Ectodermal cell (in vitro differentiated cells): ENCODE results near the gene PLAC9.
"Not testable (repeated sequence)": the region's sequence is repeated elsewhere in the genome, so short reads cannot be mapped to it uniquely, and the experiment has no call there.

Experiments used
- H3K27ac ChIP-seq: 2 replicates; pipeline ENCODE4 v1.7.0; 2013; ENCODE audit warnings: mild to moderate bottlenecking, low read depth, low read length; ENCODE audit not compliant: insufficient read depth, poor library complexity, severe bottlenecking
- H3K27me3 ChIP-seq: 2 replicates; pipeline ENCODE4 v1.7.0; 2013; ENCODE audit warnings: mild to moderate bottlenecking, low read length; ENCODE audit not compliant: insufficient read depth, control insufficient read depth, poor library complexity, severe bottlenecking
- H3K36me3 ChIP-seq: one replicate; pipeline ENCODE4 v1.7.0; 2013; ENCODE audit warnings: low read length; ENCODE audit not compliant: control insufficient read depth, insufficient read depth
- H3K4me1 ChIP-seq: one replicate; pipeline ENCODE4 v1.7.0; 2013; ENCODE audit warnings: low read length; ENCODE audit not compliant: control insufficient read depth, insufficient read depth
- H3K4me3 ChIP-seq: 2 replicates; pipeline ENCODE4 v1.7.0; 2013; ENCODE audit warnings: low read depth, low read length, control low read depth; ENCODE audit not compliant: insufficient read depth
- H3K9me3 ChIP-seq: 2 replicates; pipeline ENCODE4 v1.7.0; 2013; ENCODE audit warnings: mild to moderate bottlenecking, low read length, moderate library complexity; ENCODE audit not compliant: control insufficient read depth
- WGBS, 2 experiments: methylation state at CpG; one replicate each; pipeline ENCODE4 v1.1.7; 2013; ENCODE audit warnings: missing lambda C conversion rate in 2 of 2; 5-methylcytosine and 5-hydroxymethylcytosine counted together

PLAC9 gene

DNA sequence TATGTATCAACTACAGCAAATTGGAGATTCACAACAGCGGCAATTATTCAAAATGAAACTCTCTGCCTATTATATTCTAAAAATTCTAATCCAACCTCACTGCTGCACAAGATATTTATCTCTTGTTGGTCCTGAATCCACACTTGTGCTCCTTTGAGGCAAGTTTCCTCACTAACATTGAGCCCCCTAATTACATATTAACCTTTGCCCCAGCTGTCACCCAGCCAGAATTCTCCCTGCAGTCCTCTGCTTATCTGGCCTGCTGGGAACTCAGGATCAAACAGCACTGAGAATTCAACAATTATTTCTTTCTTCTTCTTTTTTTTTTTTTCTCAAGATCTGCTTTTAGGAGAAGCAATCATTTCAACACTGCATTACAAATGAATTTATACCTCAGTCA lies 21.5 kb upstream of the PLAC9 start:
- Histone ChIP-seq H3K36me3 (no peaks in the 10 kb centered on the region), H3K27me3 (no peaks in the 10 kb centered on the region), H3K4me1 (no peaks in the 10 kb centered on the region), H3K4me3 (no peak overlapping the region), H3K9me3 (no peaks in the 10 kb centered on the region), H3K27ac (no peak overlapping the region)
- 91 to 97% methylated on average over 1 of the region's 1 CpG for WGBS, 2 experiments

DNA sequence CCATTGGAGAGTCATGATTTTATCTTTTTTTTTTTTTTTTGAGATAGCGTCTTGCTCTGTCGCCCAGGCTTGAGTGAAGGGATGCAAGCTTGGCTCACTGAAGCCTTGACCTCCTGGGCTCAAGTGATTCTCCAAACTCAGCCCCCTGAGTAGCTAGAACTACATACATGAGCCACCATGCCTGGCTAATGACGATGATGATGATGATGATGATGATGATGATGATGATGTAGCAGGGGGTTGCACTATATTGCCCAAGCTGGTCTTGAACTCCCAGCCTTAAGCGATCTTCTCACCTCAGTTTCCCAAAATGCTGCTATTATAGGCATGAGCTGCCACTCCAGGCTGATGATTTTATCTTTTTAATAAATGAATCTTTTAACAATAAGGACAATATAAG lies 13.9 kb upstream of the PLAC9 start:
- Histone ChIP-seq H3K4me1 (no peaks in the 10 kb centered on the region), H3K27me3 (no peaks in the 10 kb centered on the region), H3K27ac (no peak overlapping the region), H3K4me3 (no peak overlapping the region), H3K9me3 (no peaks in the 10 kb centered on the region), H3K36me3 (no peaks in the 10 kb centered on the region)
- 75 to 88% methylated on average over 4 of the region's 4 CpGs for WGBS, 2 experiments

DNA sequence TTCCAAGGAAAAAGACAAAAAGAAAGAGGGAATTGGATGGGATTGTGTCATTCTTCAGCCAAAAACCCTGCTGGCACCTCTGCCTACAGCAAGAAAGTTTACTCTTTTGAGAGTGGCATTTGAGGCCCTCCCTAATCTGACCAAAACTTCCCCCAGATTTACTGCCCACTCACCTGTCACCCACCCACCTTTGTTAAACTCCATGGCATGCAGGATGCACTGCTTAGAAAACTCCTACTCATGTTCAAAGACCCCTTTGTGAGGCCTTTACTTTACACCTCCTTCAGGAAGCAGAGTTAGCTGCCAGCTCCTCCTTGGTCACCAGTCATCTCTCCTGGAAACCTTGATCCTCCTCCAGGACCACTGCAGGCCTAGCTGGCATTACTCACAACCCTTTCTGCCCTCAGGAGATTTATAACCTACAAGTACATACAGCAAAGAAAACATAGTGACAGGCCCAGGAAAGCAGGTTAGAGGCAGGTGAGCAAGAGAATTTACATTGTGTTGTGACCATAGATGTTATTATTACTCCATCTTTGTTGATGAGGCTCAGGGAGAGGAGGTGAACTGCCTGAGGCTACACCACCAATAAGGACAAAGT lies 10.3 kb upstream of the PLAC9 start:
- H3K4me3 ChIP-seq = no peak overlapping the region

DNA sequence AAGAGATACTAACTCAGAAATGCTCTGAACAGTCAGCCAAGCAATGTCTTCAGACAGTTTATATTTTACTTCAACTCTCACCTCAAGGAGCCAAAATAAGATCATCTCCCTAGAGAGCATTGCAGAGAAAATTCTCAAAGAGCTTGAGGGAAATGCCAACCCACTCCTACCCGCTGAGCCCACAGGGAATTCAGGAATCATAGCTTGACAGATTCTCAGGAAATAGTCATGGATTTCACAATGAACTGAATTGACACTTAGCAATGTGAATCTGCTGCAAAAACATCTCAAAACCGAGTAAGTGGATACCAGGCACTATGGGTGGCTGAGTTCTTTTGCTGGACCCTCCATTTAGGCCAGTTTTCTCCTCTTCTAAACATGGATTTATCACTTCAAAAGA lies 9.8 kb upstream of the PLAC9 start:
- 81 to 92% methylated on average over 2 of the region's 2 CpGs for WGBS, 2 experiments
- no peak overlapping the region for H3K27ac ChIP-seq
- no peaks in the 10 kb centered on the region for H3K36me3 ChIP-seq
- H3K4me3 ChIP-seq = no peak overlapping the region
- H3K4me1 ChIP-seq = no peaks in the 10 kb centered on the region
- no peaks in the 10 kb centered on the region for H3K27me3 ChIP-seq
- no peaks in the 10 kb centered on the region for H3K9me3 ChIP-seq

More for the DNA sequence above, 10.3 kb upstream of the PLAC9 start:
- Histone ChIP-seq H3K9me3 (no peaks in the 10 kb centered on the region), H3K27me3 (no peaks in the 10 kb centered on the region), H3K36me3 (no peaks in the 10 kb centered on the region), H3K4me1 (no peaks in the 10 kb centered on the region), H3K27ac (no peak overlapping the region)

DNA sequence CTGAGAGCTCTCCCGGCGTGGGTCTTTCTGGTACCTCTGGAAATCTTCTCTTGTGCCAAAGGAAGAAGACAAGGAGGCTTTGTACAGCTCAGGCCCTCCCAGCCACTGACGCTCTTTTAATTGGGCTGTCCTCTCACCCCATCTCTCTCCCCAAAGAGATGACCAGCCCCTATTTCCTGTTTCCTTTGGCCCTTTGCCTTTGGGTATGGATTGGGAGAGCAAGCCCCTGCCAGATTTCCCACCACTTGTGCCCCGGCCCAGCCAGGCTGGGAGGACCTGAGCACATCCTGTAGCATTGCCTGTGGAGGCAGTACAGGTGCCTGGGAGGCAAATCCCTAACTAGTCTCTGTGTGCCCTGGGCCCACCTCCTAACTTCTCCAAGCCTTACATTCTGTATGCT lies 5.7 kb upstream of the PLAC9 start:
- H3K9me3 ChIP-seq = no peaks in the 10 kb centered on the region
- 89% methylated on average over 4 of the region's 4 CpGs for WGBS, 2 experiments
- peaks cover 7% of the 10 kb centered on the region for H3K27me3 ChIP-seq
- no peaks in the 10 kb centered on the region for H3K4me1 ChIP-seq
- no peaks in the 10 kb centered on the region for H3K36me3 ChIP-seq
- no peak overlapping the region for H3K27ac ChIP-seq
- H3K4me3 ChIP-seq = no peak overlapping the region

DNA sequence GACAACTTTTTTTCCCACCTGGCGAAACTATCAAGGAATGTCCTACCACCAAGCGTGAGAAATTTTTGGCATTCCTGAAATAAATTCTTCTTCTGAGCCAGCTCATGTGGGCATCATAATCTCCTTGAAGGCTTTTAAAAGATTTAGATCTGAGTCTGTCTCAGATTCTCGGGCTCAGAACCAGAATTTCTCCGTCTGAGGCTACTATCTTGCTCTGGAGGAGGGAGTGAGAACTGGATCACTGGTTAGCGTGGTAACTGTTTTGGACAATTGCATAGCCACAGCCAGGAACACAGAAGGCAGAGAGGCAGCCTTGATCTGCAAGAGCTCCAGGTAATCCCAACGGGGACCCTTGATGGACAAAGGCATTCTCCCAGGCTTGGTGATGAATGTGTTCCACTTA lies 1.0 kb upstream of the PLAC9 start:
- Histone ChIP-seq H3K9me3 (no peaks in the 10 kb centered on the region), H3K36me3 (no peaks in the 10 kb centered on the region), H3K27me3 (peaks cover 27% of the 10 kb centered on the region), H3K27ac (no peak overlapping the region), H3K4me3 (no peak overlapping the region), H3K4me1 (no peaks in the 10 kb centered on the region)
- 67 to 69% methylated on average over 6 of the region's 6 CpGs for WGBS, 2 experiments

DNA sequence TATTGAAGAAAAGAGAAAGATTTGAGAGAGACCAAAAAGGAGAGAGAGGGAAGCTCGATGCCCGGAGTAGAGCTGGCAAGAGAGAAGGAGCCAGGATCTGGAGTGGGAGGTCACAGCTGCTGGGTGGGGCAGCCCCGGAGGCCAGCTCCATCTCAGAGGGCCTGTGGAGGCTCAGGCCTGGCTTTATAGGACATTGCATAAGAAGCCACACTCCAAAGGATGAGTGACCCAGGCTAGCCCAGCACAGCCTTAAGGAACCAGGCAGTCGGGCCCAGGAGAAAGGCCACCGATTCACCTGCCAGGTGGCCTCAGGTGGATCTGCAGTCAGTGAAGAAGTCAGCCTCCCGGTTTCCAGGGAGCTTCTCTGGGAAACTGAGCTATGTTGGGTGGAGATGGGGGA lies 676 bp downstream of the PLAC9 start:
- 83 to 84% methylated on average over 6 of the region's 6 CpGs for WGBS, 2 experiments
- Histone ChIP-seq H3K27me3 (peaks cover 27% of the 10 kb centered on the region), H3K4me3 (no peak overlapping the region), H3K9me3 (no peaks in the 10 kb centered on the region), H3K4me1 (no peaks in the 10 kb centered on the region), H3K27ac (no peak overlapping the region), H3K36me3 (no peaks in the 10 kb centered on the region)

DNA sequence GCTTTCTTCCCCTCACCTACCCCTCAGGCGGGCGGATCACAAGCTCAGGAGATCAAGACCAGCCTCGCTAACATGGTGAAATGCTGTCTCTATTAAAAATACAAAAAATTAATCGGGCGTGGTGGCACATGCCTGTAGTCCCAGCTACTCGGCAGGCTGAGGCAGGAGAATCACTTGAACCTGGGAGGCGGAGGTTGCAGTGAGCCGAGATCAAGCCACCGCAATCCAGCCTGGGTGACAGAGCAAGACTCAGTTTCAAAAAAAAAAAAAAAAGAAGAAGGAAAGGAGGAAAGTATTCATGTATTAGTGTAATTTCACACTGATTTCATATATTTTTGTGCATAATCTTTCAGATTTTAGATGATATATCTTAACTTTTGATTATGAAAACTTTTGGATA lies 1.2 kb downstream of the PLAC9 start:
- 91 to 94% methylated on average over 9 of the region's 9 CpGs for WGBS, 2 experiments
- H3K27me3 ChIP-seq = peaks cover 27% of the 10 kb centered on the region
- H3K4me1 ChIP-seq, H3K27ac ChIP-seq, H3K4me3 ChIP-seq, H3K36me3 ChIP-seq, H3K9me3 ChIP-seq: not testable (repeated sequence)

DNA sequence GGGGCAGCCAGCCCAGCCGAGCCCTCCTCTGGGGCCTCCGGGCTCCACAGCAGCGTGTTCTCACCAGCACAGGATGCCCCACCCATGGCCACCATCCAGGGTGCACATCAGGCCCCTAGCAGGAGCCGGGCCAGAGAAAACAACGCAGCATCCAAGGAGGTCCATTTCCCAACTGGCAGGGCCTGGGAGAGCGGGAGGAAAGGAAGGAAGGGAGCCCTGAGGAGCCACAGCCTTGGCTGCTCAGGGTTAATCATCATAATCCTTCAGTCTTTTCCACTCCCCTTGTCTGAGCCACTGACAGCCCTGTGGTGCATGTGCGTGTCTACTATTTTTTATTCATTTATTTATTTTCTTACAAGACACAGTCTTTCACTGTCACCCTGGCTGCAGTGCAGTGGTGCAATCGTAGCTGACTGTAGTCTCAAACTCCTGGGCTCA lies 3.6 kb downstream of the PLAC9 start:
- Histone ChIP-seq H3K9me3 (no peaks in the 10 kb centered on the region), H3K4me1 (no peaks in the 10 kb centered on the region), H3K4me3 (no peak overlapping the region), H3K27ac (no peak overlapping the region), H3K36me3 (no peaks in the 10 kb centered on the region), H3K27me3 (peaks cover 27% of the 10 kb centered on the region)
- 92 to 93% methylated on average over 8 of the region's 8 CpGs for WGBS, 2 experiments

DNA sequence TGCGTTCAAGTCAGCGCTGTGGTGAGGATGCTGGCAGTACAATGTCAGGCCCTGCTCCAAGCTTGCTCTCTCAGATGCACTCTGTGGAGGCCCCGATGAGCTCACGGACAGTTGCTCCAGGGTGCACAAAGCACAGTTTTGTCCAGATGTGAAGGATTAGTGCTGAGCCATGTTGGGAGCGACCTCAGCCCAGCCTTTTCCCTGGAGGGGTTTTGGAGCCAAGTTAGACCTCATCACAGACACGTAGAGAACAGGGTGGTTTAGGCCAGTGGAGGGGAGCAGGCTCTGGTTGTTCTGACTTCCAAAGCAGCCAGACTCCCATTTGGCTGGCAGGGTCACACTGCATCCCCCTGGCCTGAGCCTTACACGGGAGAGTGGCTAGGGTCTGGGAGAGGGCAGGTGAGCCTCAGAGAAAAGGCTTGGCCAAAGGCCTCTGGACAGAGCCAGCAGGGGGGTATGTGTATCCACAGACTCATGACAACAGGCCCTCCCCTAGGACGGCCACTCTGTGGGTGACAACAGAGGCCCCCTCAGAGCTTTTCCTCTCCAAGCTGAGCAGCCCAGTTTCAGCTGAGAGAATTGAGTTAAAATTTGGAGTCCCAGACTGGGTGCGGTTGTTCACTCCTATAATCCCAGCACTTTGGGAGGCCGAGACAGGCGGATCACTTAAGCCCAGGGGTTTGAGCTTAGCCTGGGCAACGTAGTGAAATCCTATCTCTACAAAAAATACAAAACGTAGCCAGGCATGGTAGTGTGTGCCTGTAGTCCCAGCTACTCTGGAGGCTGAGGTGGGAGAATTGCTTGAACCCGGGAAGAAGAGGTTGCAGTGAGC lies 4.7 kb downstream of the PLAC9 start:
- H3K27ac ChIP-seq = no peak overlapping the region
- H3K4me3 ChIP-seq = no peak overlapping the region
- H3K9me3 ChIP-seq = no peaks in the 10 kb centered on the region
- H3K36me3 ChIP-seq = no peaks in the 10 kb centered on the region
- H3K27me3 ChIP-seq = peaks cover 16% of the 10 kb centered on the region
- H3K4me1 ChIP-seq = no peaks in the 10 kb centered on the region
- 86 to 90% methylated on average over 14 of the region's 14 CpGs for WGBS, 2 experiments
